Measurements from ENCODE around the gene CD27.
"Not testable (repeated sequence)": the region's sequence is repeated elsewhere in the genome, so short reads cannot be mapped to it uniquely, and the experiment has no call there.

CD27 gene

DNA sequence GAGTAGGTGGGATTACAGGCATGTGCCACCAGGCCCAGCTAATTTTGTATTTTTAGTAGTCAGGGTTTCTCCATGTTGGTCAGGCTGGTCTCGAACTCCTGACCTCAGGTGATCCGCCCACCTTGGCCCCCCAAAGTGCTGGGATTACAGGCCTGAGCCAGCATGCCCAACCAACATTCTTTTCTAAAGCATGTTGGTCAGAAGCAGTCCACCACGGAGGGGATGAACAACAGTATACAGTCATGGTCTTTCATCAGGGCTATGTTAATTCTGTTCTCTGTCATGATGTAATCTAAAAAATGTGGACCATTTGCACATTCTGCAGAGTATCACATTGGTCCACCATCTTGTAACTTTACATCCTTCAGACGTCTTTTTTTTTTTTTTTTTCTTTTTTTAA, 44.7 kb downstream of the CD27 start:
- no peak for DNase-seq

DNA sequence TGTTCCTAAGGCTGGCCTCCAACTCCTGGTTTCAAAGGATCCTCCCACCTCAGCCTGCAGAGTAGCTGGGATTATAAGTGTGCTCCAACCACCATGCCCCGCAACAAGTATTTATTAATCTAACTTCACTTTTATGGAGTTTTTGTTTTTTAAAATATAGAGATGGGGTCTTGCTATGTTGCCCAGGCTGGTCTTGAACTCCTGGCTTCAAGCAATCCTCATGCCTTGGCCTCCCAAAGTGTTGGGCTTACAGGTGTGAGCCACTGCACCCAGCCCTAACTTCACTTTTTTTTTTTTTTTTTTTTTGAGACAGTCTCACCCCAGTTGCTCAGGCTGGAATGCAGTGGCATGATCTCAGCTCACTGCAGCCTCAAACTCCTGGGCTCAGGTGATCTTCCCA, 45.9 kb downstream of the CD27 start:
- DNase-seq, result not testable (repeated sequence)

DNA sequence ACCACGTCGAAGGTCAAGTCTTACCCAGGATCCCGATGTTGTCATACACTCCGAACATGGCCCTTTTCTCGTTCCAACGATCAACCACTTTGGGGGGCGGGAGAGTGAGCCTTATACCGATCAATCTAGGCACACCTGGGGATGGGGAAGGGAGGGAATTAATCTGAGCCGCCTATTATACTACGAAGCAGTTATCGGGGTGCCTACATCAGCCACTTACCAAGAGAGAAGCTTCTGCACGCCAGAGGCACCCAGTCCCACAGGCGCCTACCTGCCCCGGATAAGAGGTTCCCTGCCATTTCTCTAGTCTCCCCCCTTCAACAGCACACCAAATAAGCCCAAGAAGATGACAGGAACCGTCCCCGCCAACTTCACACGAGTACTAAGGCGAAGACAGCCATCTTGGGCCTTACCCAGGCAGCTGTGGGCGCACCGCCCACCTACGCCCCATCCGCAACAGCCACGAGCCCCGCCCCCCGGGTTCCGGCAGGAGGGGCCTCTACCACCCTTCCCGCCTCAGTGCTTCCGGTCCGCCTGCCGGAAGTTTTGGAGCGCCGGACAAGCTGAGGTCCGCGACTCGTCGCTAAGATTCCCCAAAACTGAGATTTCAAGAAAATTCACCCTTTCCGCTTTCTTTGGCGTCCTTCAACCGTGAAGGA, 48.2 kb downstream of the CD27 start, which contains the start of gene MRPL51:
TSS of gene MRPL51 (minus strand) at position 425 of the 659 bp plus-strand sequence. CDS start at position 299, 126 bp downstream.
- peak; percentile 97 for DNase-seq

DNA sequence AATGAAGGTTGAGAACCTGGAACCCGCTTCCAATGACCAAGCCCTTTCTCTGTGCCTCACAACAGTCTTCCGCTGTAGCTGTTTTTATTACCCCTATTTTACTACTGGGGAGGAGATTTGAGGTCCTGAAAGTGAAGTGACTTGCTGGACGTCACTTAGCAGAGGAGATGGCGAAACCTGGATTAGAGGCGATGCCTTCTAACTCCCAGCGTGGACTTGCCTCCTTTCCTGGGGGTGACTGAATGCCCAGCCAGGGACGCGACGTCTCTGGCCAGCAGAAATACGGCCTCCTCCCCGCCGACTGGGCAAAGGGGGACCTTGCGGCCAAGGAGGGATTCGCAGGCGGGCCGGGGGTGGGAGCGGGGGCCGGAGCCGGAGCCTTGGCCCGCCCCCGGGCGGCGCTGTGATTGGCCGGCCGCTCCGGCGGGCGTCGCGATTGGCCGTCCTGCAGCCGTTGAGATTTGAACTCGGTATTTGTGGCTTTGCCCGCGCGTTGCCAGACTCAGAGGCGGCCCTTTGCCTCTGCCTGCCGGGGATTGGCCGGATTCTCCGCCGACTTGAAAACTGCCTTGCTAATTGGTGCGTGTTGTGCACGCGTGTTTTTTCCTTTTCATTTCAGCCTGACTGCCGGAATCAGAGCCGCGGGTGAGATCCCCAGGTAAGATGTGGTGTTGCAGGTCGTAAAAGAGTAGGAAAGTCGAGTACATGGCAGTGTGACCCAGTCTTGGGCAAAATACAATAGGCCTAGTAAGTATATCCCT, 48.9 kb downstream of the CD27 start, which contains the start of gene NCAPD2:
TSS of gene NCAPD2 (plus strand) at position 606 of the 761 bp plus-strand sequence. CDS start 997 bp downstream, outside the sequence.
- DNase-seq, result peak; percentile 94

DNA sequence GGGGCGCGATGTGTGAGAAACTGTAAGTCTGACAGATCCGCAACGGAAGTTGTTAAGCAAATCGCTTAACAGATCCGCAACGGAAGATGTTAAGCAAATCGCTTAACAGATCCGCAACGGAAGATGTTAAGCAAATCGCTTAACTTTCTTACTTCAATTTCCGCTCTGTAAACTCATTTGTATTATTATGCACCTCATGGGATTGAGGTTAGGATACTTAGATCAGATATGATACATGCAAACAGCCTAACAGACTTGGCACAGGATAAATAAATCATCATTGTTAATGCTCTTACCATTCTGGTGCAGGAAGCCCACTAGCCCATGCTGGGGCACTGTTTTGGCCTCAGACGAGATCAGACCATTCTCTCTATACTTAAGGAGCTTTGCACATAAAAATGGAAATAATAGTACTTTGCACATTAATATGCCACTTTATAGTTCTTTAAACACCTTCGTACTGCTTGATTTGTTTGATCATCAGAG, 49.5 kb downstream of the CD27 start:
- DNase-seq, result no peak

DNA sequence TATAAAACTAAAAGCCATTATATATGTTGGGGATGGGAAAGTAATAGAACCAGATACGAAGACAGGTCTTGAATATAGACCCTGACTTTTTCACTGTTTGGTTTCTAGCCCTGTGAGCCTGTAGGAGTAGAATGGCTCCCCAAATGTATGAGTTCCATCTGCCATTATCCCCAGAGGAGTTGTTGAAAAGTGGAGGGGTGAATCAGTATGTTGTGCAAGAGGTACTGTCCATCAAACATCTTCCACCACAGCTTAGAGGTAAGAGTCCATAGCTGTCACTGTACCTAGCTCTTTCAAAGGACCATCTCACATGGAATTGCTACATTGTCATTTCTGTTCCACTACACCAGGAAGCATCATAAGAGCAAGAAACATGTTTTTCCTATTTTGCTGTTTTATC, 50.2 kb downstream of the CD27 start:
- no peak for DNase-seq

DNA sequence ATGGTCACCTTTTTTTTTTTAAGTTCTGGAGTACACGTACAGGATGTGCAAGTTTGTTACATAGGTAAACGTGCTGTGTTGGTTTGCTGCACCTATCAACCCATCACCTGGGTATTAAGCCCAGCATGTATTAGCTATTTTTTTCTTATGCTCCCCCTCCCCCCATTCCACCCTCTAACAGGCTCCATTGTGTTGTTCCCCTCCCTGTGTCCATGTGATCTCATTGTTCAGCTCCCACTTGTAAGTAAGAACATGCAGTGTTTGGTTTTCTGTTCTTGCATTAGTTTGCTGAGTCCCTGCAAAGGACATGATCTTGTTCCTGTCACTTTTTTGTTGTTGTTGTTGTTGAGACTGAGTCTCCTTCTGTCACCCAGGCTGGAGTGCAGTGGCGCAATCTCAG, 52.5 kb downstream of the CD27 start:
- DNase-seq, result not testable (repeated sequence)

DNA sequence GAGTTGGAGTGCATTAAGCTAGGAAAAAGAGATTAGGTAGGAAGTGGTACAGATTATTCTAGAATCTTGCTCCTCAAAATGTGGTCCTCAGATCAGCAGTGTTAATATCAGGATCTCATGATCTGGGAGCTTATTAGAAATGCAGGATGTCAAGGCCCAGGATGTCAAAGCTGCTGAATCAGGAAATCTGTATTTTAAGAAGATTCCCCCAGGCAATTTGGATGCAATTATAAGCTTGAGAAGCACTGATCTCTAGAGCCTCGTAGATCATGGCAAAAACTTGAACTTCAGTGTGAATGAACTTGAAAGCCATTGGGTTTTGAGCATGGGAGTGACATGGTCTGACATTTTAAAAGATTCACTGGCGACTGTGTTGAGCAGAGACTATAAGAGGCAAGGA, 55.7 kb downstream of the CD27 start:
- DNase-seq, result no peak

Measured in stimulated activated naive CD4-positive, alpha-beta T cell treated with Interleukin-2 at 50 U/mL for 16 hours (primary cell).